Tibial nerve (tissue), 4 donors: ENCODE results near the gene ZNF571. TPM values are rescaled to one million over a fixed set of nuclear protein-coding genes. Genes with fewer than 3 reads are reported as not detected.

Experiments
- DNase-seq, 2 donors: peaks; one replicate each; pipeline ENCODE4 v3.0.0-alpha.2; 2019; ENCODE audit warnings: low spot score in 2 of 2
- H3K27ac ChIP-seq, 4 donors: fragments of 200-600 bp; sonication (generic) in 3 of 4; one replicate each; pipeline ENCODE4 v1.5.1; 2017 to 2019; ENCODE audit warnings: mild to moderate bottlenecking in 1 of 4
- H3K27me3 ChIP-seq, 2 donors: fragments of 200-600 bp; sonication (generic) in 1 of 2; one replicate each; pipeline versions ENCODE4 v1.5.1 to v1.6.0; 2017 to 2019
- H3K36me3 ChIP-seq, 3 donors: fragments of 200-600 bp; sonication (generic); one replicate each; pipeline ENCODE4 v1.5.1; 2018 to 2019
- H3K4me1 ChIP-seq, 4 donors: fragments of 200-600 bp; sonication (generic) in 3 of 4; one replicate each; pipeline ENCODE4 v1.5.1; 2017 to 2019
- H3K4me3 ChIP-seq, 4 donors: fragments of 200-600 bp; sonication (generic) in 3 of 4; one replicate each; pipeline ENCODE4 v1.5.1; 2017 to 2019; ENCODE audit warnings: mild to moderate bottlenecking in 1 of 4, moderate library complexity in 1 of 4
- H3K9me3 ChIP-seq, 4 donors: fragments of 200-600 bp; sonication (generic) in 3 of 4; one replicate each; pipeline ENCODE4 v1.5.1; 2017 to 2019
- EP300 ChIP-seq, 2 donors: sonication (generic); formaldehyde crosslinking; IDR thresholded peaks; one replicate each; pipeline ENCODE4 v1.6.1; 2017; ENCODE audit warnings: antibody characterized with exemption in 2 of 2, mild to moderate bottlenecking in 1 of 2
- POLR2A ChIP-seq, 2 donors: fragments of 450-650 bp; IDR thresholded peaks; one replicate each; pipeline ENCODE4 v1.6.1; 2017; ENCODE audit warnings: antibody characterized with exemption in 2 of 2, mild to moderate bottlenecking in 2 of 2, moderate library complexity in 2 of 2
- WGBS, 2 donors: methylation state at CpG; one replicate each; pipeline ENCODE4 v1.1.5; 2018; 5-methylcytosine and 5-hydroxymethylcytosine counted together
- total RNA-seq, 4 donors: library from RNA; depleted of rRNA; stranded (reverse); fragments of >200 nt; gene quantifications; one replicate each; pipeline ENCODE4 v1.1.0, GENCODE V29; 2016
- TF ChIP-seq, protein P1 (sequence below), 5 experiments: fragments of 200-600 bp in 3 of 5; fragments of 450-650 bp in 2 of 5; sonication (generic) in 3 of 5; IDR thresholded peaks; one replicate each; pipeline ENCODE4 v1.5.1; 2016 to 2019; ENCODE audit warnings: antibody characterized with exemption in 5 of 5, mild to moderate bottlenecking in 3 of 5, moderate library complexity in 2 of 5

Gene ZNF571
- total RNA-seq, 4 donors from 2014 or later, result 3.9 to 11.2 (median 7.3) TPM

DNA sequence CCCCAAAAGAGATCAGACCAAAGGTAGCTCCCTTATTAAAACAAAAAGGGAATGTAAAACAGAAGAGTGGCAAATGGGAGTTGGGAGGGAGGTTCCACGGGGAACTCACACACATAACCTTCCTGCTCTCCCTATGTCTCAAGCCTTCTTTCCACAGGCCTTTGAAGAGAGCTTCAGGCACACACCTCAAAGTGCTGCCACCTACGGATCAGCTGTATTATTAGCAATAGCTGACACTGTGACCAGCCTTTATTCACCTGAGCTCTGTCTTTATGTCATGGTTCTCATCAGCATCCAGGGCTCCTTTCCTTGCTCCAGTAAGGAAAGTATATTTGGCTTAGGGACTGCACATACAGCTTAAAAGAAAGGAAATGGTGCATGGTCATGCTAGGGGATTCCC, 11.3 kb downstream of the ZNF571 start:
- no peak for DNase-seq
- Histone ChIP-seq H3K4me3 (no peak overlapping the region), H3K27ac (no peak overlapping the region), H3K36me3 (peaks cover 0 to 99% (median 42%) of the 10 kb centered on the region in 3 donors), H3K4me1 (no peaks in the 10 kb centered on the region), H3K9me3 (peaks cover 0 to 62% (median 6%) of the 10 kb centered on the region in 4 donors), H3K27me3 (no peaks in the 10 kb centered on the region)
- TF ChIP-seq EP300 (IDR thresholded peaks at IDR 0.05) (no peak), POLR2A (IDR thresholded peaks at IDR 0.05) (no peak)
- TF ChIP-seq, protein P1, sequence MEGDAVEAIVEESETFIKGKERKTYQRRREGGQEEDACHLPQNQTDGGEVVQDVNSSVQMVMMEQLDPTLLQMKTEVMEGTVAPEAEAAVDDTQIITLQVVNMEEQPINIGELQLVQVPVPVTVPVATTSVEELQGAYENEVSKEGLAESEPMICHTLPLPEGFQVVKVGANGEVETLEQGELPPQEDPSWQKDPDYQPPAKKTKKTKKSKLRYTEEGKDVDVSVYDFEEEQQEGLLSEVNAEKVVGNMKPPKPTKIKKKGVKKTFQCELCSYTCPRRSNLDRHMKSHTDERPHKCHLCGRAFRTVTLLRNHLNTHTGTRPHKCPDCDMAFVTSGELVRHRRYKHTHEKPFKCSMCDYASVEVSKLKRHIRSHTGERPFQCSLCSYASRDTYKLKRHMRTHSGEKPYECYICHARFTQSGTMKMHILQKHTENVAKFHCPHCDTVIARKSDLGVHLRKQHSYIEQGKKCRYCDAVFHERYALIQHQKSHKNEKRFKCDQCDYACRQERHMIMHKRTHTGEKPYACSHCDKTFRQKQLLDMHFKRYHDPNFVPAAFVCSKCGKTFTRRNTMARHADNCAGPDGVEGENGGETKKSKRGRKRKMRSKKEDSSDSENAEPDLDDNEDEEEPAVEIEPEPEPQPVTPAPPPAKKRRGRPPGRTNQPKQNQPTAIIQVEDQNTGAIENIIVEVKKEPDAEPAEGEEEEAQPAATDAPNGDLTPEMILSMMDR (IDR thresholded peaks at IDR 0.05), result no peak
- WGBS, 2 donors, result 63 to 76% methylated on average over 2 of the region's 2 CpGs

DNA sequence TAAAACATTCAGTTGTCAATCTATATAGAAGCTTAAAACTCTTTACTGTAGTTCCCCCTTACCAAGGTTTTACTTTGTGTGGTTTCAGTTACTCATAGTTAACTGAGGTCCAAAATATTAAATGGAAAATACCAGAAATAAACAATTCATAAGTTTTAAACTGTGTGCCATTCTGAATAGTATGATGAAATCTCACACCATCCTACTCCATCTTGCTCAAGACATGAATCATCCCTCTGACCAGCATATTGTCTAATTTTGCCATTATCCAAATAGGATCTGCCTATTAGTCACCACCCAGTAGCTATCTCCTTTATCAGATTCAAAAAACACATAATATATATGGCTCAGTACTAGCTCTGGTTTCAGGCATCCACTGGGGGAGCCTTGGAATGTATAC, 22.4 kb downstream of the ZNF571 start:
- TF ChIP-seq POLR2A (IDR thresholded peaks at IDR 0.05) (no peak), EP300 (IDR thresholded peaks at IDR 0.05) (no peak)
- TF ChIP-seq, protein P1 (IDR thresholded peaks at IDR 0.05), result no peak
- H3K9me3 ChIP-seq, result peaks cover 0 to 48% (median 3%) of the 10 kb centered on the region in 4 donors

DNA sequence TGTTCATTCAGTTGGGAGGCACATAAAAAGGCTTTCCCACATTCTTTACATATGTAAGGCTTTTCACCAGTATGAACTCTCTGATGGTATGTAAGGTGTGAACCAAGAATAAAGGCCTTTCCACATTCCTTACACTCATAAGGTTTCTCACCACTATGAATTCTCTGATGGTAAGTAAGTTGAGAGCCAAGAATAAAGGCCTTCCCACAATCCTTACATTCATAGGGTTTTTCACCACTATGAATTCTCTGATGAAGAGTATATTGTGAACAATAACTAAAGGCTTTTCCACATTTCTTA, 29.3 kb downstream of the ZNF571 start:
- peaks cover 0 to 100% (median 24%) of the 10 kb centered on the region in 4 donors for H3K9me3 ChIP-seq

More for the DNA sequence above, 22.4 kb downstream of the ZNF571 start:
- Histone ChIP-seq H3K27ac (no peak overlapping the region), H3K4me1 (no peaks in the 10 kb centered on the region), H3K4me3 (no peak overlapping the region), H3K36me3 (peaks cover 0 to 11% (median 7%) of the 10 kb centered on the region in 3 donors), H3K27me3 (no peaks in the 10 kb centered on the region)
- no peak for DNase-seq

DNA sequence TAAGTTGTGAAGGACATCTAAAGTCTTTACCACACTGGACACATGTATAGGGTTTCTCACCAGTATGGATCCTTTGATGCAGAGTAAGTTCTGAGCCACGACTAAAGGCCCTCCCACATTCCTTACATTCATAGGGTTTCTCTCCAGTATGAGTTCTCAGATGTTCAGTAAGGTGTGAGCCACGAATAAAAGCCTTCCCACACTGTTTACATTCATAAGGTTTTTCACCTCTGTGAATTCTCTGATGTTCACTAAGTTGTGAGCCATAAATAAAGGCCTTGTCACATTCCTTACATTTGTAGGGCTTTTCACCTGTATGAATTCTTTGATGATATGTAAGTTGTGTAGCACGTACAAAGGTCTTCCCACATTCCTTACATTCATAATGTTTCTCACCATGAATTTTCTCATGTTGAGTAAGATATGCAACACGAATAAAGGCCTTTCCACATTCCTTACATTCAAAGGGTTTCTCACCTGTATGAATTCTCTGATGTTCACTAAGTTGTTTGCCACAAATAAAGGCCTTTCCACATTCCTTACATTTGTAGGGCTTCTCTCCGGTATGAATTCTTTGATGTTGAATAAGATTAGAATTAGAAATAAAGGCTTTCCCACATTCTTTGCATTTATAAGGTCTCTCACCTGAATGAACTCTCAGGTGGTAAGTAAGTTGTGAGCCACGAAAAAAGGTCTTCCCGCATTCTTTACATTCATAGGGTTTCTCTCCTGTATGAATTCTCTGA, 29.8 kb downstream of the ZNF571 start:
- TF ChIP-seq, protein P1 (IDR thresholded peaks at IDR 0.05), result no peak
- no peak overlapping the region for H3K27ac ChIP-seq
- H3K9me3 ChIP-seq, result peaks cover 0 to 100% (median 23%) of the 10 kb centered on the region in 4 donors
- no peaks in the 10 kb centered on the region for H3K4me1 ChIP-seq
- no peaks in the 10 kb centered on the region for H3K27me3 ChIP-seq
- WGBS, 2 donors, result 94 to 97% methylated on average over 7 of the region's 7 CpGs
- no peaks in the 10 kb centered on the region for H3K36me3 ChIP-seq
- no peak overlapping the region for H3K4me3 ChIP-seq
- no peak for DNase-seq

More for the DNA sequence above, 29.3 kb downstream of the ZNF571 start:
- DNase-seq, result no peak
- Histone ChIP-seq H3K27me3 (no peaks in the 10 kb centered on the region), H3K36me3 (no peaks in the 10 kb centered on the region), H3K4me3 (no peak overlapping the region), H3K27ac (no peak overlapping the region), H3K4me1 (no peaks in the 10 kb centered on the region)
- TF ChIP-seq, protein P1 (IDR thresholded peaks at IDR 0.05), result no peak
- TF ChIP-seq EP300 (IDR thresholded peaks at IDR 0.05) (no peak), POLR2A (IDR thresholded peaks at IDR 0.05) (no peak)

DNA sequence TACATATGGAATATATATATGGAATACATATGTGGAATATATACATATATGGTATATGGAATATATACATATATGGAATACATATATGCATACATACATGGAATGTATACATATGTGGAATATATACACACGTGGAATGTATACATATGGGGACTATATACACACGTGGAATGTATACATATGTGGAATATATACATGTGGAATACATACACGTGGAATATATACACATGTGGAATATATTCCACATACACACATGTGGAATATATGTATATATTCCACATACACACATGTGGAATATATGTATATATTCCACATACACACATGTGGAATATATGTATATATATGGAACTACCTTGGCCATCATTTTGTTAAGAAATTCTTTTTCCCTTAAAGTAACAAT, 31.1 kb downstream of the ZNF571 start:
- Histone ChIP-seq H3K27me3 (no peaks in the 10 kb centered on the region), H3K27ac (no peak overlapping the region), H3K4me3 (no peak overlapping the region), H3K9me3 (peaks cover 0 to 100% (median 28%) of the 10 kb centered on the region in 4 donors), H3K4me1 (no peaks in the 10 kb centered on the region), H3K36me3 (no peaks in the 10 kb centered on the region)
- 87 to 99% methylated on average over 3 of the region's 3 CpGs for WGBS, 2 donors
- no peak for DNase-seq
- TF ChIP-seq POLR2A (IDR thresholded peaks at IDR 0.05) (no peak), EP300 (IDR thresholded peaks at IDR 0.05) (no peak)
- TF ChIP-seq, protein P1 (IDR thresholded peaks at IDR 0.05), result no peak
